Panc1 (cell line): ENCODE results near the gene PM20D2. TPM values are rescaled to one million over a fixed set of nuclear protein-coding genes. Genes with fewer than 3 reads are reported as not detected.

ENCODE experiments used
- ATAC-seq: fragments of 200-7000 bp; cut with Tn5 transposase; 2 replicates; pipeline ENCODE4 v1.9.1; 2020; ENCODE audit warnings: mild to moderate bottlenecking, moderate library complexity
- BruUV-seq: library from RNA; stranded (reverse); fragments of 400-500 nt; replicated peaks from 2 replicates; lab custom pipeline; 2021; lab: Mats Ljungman, UMichigan
- CTCF ChIA-PET: fragments of 300-600 bp; sonication (Branson Sonifier 250); formaldehyde crosslinking; loops from one replicate; lab custom pipeline; 2022; ENCODE audit warnings: antibody characterized with exemption; lab: Charles Lee
- POLR2A ChIA-PET: fragments of 300-600 bp; sonication (Branson Sonifier 250); formaldehyde crosslinking; loops from one replicate; lab custom pipeline; 2022; ENCODE audit warnings: antibody characterized with exemption; lab: Charles Lee
- DNase-seq: peaks from one replicate; pipeline ENCODE4 v3.0.0-alpha.2; 2010; ENCODE audit warnings: low read depth, low spot score
- H3K27ac ChIP-seq: 2 replicates; pipeline ENCODE4 v1.5.1; 2011; ENCODE audit warnings: mild to moderate bottlenecking, low read length, inconsistent platforms
- H3K27me3 ChIP-seq: fragments of 200-500 bp; sonication (Bioruptor generic); 2 replicates; pipeline ENCODE4 v1.6.0; 2014; ENCODE audit warnings: low read length, inconsistent platforms; ENCODE audit not compliant: control insufficient read depth, insufficient read depth
- H3K36me3 ChIP-seq: fragments of 200-500 bp; sonication (Bioruptor generic); 2 replicates; pipeline ENCODE4 v1.5.1; 2014; ENCODE audit warnings: inconsistent platforms, mild to moderate bottlenecking, low read length, moderate library complexity; ENCODE audit not compliant: control insufficient read depth, insufficient read depth
- H3K4me1 ChIP-seq: 2 replicates; pipeline ENCODE4 v1.5.1; 2011; ENCODE audit warnings: inconsistent platforms, mild to moderate bottlenecking, low read length, moderate library complexity; ENCODE audit not compliant: control insufficient read depth, insufficient read depth
- H3K4me3 ChIP-seq, 2 experiments: 2 replicates each; pipeline ENCODE4 v1.5.1; 2011 to 2012; ENCODE audit warnings: low read depth in 2 of 2, low read length in 2 of 2, mild to moderate bottlenecking in 2 of 2, inconsistent platforms in 1 of 2, moderate library complexity in 1 of 2
- H3K9me3 ChIP-seq: fragments of 200-500 bp; sonication (Bioruptor generic); 2 replicates; pipeline ENCODE4 v1.5.1; 2014; ENCODE audit warnings: low read depth, mild to moderate bottlenecking, inconsistent platforms, low read length, moderate library complexity; ENCODE audit not compliant: control insufficient read depth, insufficient read depth
- CTCF ChIP-seq: fragments of 450-650 bp; IDR thresholded peaks from 2 replicates; pipeline ENCODE4 v1.5.1; 2017; ENCODE audit warnings: mild to moderate bottlenecking
- POLR2AphosphoS5 ChIP-seq: IDR thresholded peaks from 2 replicates; pipeline ENCODE4 v1.6.1; 2012; ENCODE audit warnings: mild to moderate bottlenecking, low read depth, low read length, moderate library complexity
- REST ChIP-seq, 2 experiments: IDR thresholded peaks; 2 replicates each; pipeline ENCODE4 v1.6.1; 2011 to 2012; ENCODE audit warnings: low read depth in 2 of 2, control low read depth in 1 of 2, low read length in 1 of 2, mild to moderate bottlenecking in 1 of 2, moderate library complexity in 1 of 2; ENCODE audit not compliant: insufficient read depth in 1 of 2
- SIN3A ChIP-seq: IDR thresholded peaks from 2 replicates; pipeline ENCODE4 v1.6.1; 2012; ENCODE audit warnings: low read depth, mild to moderate bottlenecking, low read length, moderate library complexity, borderline replicate concordance; ENCODE audit not compliant: insufficient read depth
- TCF7L2 ChIP-seq: IDR thresholded peaks from 2 replicates; pipeline ENCODE4 v1.6.1; 2011; ENCODE audit warnings: mild to moderate bottlenecking, low read depth, low read length, inconsistent platforms
- in situ Hi-C: cut with HindIII; loops from 2 replicates; pipeline ENCODE4 v1.10.0; 2016; ENCODE audit warnings: low sequenced_read_pairs, low pct_unique_long_range_greater_than_20kb
- intact Hi-C: fragments of 100-400 bp; cut with micrococcal nuclease; formaldehyde crosslinking; loops from one replicate; pipeline ENCODE4 v1.10.0; 2022; ENCODE audit not compliant: unreplicated experiment
- total RNA-seq: library from RNA; stranded (reverse); gene quantifications from one replicate; pipeline ENCODE4 v1.2.1, GENCODE V29; 2021; ENCODE audit not compliant: unreplicated experiment

PM20D2 gene
- total RNA-seq, 1 experiment from 2014 or later = 13.6 TPM

GRCh38 chr6:89117211-89118108 lies 28.4 kb upstream of the PM20D2 start, which contains the start of gene SRSF12:
SRSF12 (minus strand) TSS chr6:89118071; CDS start chr6:89117887, 184 bp downstream.
- no TSS peak for BruUV-seq
- Histone ChIP-seq H3K27me3 (peaks cover 6% of the 10 kb centered on the region; the same call in 1 of the 2 replicates), H3K4me3 (peak within 1 kb of the TSS; percentile 48 to 54), H3K9me3 (no peaks in the 10 kb centered on the region), H3K27ac (no peak within 1 kb of the TSS), H3K4me1 (peaks cover 5% of the 10 kb centered on the region; the same call in 1 of the 2 replicates), H3K36me3 (no peaks in the 10 kb centered on the region)
- CTCF ChIA-PET = interaction anchor here (0.5 kb wide), 1 partner anchor 493 kb away, joined by 5 read pairs; no protein-coding TSS in a partner anchor
- POLR2A ChIA-PET = interaction anchor here (0.6 kb wide), 2 partner anchors 29 to 35 kb away, joined by 3 to 12 read pairs; no protein-coding TSS in a partner anchor
- DNase-seq = no peak
- in situ Hi-C loops = no loop called here
- intact Hi-C loops = no loop called here
- peak; percentile 86 for ATAC-seq
- TF ChIP-seq TCF7L2 (no peak), REST (IDR thresholded peaks at IDR 0.05; ENCODE audit: insufficient read depth in 1 of 2, low read depth in 2 of 2, low read length in 1 of 2) (no peak), SIN3A (no peak), CTCF (no peak), POLR2AphosphoS5 (no peak)

GRCh38 chr6:89118931-89119330 lies 26.9 kb upstream of the PM20D2 start:
- H3K27ac ChIP-seq = no peak overlapping the region
- no peak for ATAC-seq
- H3K4me1 ChIP-seq = peaks cover 5% of the 10 kb centered on the region; the same call in 1 of the 2 replicates
- no peak overlapping the region for H3K4me3 ChIP-seq
- BruUV-seq = no TSS peak
- intact Hi-C loops = no loop called here
- H3K36me3 ChIP-seq = no peaks in the 10 kb centered on the region
- no peak for DNase-seq
- in situ Hi-C loops = no loop called here
- H3K27me3 ChIP-seq = peaks cover 6% of the 10 kb centered on the region; the same call in 1 of the 2 replicates
- CTCF ChIA-PET = no interaction called here
- POLR2A ChIA-PET = no interaction called here
- no peaks in the 10 kb centered on the region for H3K9me3 ChIP-seq
- no peak for TF ChIP-seq REST (IDR thresholded peaks at IDR 0.05; ENCODE audit: insufficient read depth in 1 of 2, low read depth in 2 of 2, low read length in 1 of 2)
- no peak for TF ChIP-seq SIN3A
- TF ChIP-seq POLR2AphosphoS5 = no peak
- TF ChIP-seq CTCF = no peak
- TF ChIP-seq TCF7L2 = no peak
